Motor neuron (in vitro differentiated cells): ENCODE measurements around the gene DAND5. TPM values are rescaled to one million over a fixed set of nuclear protein-coding genes. Genes with fewer than 3 reads are reported as not detected.

ENCODE experiments used
- ATAC-seq, 8 experiments: fragments of 200-7000 bp; cut with Tn5 transposase; replicated peaks in 6 of 8; 2 replicates each; pipeline ENCODE4 v1.8.0; 2021; ENCODE audit warnings: mild to moderate bottlenecking in 8 of 8, moderate library complexity in 8 of 8
- H3K27ac ChIP-seq, 2 donors: fragments of 250-450 bp; sonication (Bioruptor Pico); 2 replicates each; pipeline ENCODE4 v1.9.0; 2021; ENCODE audit warnings: antibody characterized with exemption in 2 of 2, mild to moderate bottlenecking in 2 of 2, moderate library complexity in 1 of 2
- H3K4me1 ChIP-seq, 2 donors: fragments of 250-450 bp; sonication (Bioruptor Pico); replicated peaks in 1 of 2; 2 replicates each; pipeline ENCODE4 v1.6.1; 2021; ENCODE audit warnings: antibody characterized with exemption in 2 of 2, mild to moderate bottlenecking in 2 of 2, moderate library complexity in 1 of 2
- H3K4me3 ChIP-seq, 5 donors: fragments of 250-450 bp; sonication (Bioruptor Pico); 2 replicates each; pipeline ENCODE4 v1.9.0; 2021; ENCODE audit warnings: antibody characterized with exemption in 5 of 5, mild to moderate bottlenecking in 5 of 5, moderate library complexity in 4 of 5
- WGBS, 10 experiments: fragments of 450-650 bp; shearing (Covaris generic); methylation state at CpG; one replicate each; pipeline ENCODE4 v1.0.0; 2022; 5-methylcytosine and 5-hydroxymethylcytosine counted together
- in situ Hi-C, 9 experiments: fragments of 400-800 bp; cut with MboI; loops; one replicate each; pipeline ENCODE4 v1.15.0; 2021; ENCODE audit warnings: low sequenced_read_pairs in 9 of 9, low pct_unique_long_range_greater_than_20kb in 2 of 9; ENCODE audit not compliant: unreplicated experiment in 9 of 9
- total RNA-seq, 8 experiments: library from RNA; unstranded; fragments of 300-600 nt; gene quantifications; 2 replicates each; pipeline versions ENCODE4 v1.2.3 to v1.2.4, GENCODE V29; 2022

Gene DAND5
- total RNA-seq = under 1 TPM in 6 of 8 experiments, not detected in 2; 0.09 to 0.47 (median 0.31) TPM

GRCh38 chr19:12969292-12969988 lies at the start of gene DAND5:
TSS of gene DAND5 (plus strand) at chr19:12969576. CDS start at chr19:12969661, 85 bp downstream.
- Histone ChIP-seq H3K4me1 (peaks cover 0 to 4% of the 10 kb centered on the region in 2 donors), H3K27ac (no peak within 1 kb of the TSS), H3K4me3 (no peak within 1 kb of the TSS)
- in situ Hi-C loops = no loop called here
- no peak for ATAC-seq
- 0 to 67% (median 53%) methylated on average over 1 to 8 of the region's 14 CpGs; no CpG with 5 or more reads in 2 of the 10 experiments for WGBS, 10 experiments

GRCh38 chr19:12921047-12921446 lies 48.3 kb upstream of the DAND5 start:
- no peak overlapping the region for H3K27ac ChIP-seq
- H3K4me1 ChIP-seq = no peaks in the 10 kb centered on the region
- 10 to 100% (median 100%) methylated on average over 1 to 3 of the region's 3 CpGs; no CpG with 5 or more reads in 5 of the 10 experiments for WGBS, 10 experiments
- no peak overlapping the region for H3K4me3 ChIP-seq
- no peak for ATAC-seq
- in situ Hi-C loops = no loop called here

- no peak for ATAC-seq
- Histone ChIP-seq H3K27ac (no peak overlapping the region), H3K4me1 (no peaks in the 10 kb centered on the region), H3K4me3 (no peak overlapping the region)
- 92 to 100% (median 98%) methylated on average over 1 to 4 of the region's 4 CpGs; no CpG with 5 or more reads in 4 of the 10 experiments for WGBS, 10 experiments
- in situ Hi-C loops = no loop called here
These were observed 46.4 kb upstream of the DAND5 start for GRCh38 chr19:12922959-12923358.

GRCh38 chr19:12924621-12925310 lies 44.6 kb upstream of the DAND5 start:
- ATAC-seq = peak in 3 of 8 experiments; percentile 13 to 20 (median 18)
- 97 to 100% (median 100%) methylated on average over 1 to 7 of the region's 29 CpGs; no CpG with 5 or more reads in 5 of the 10 experiments for WGBS, 10 experiments
- Histone ChIP-seq H3K4me1 (no peaks in the 10 kb centered on the region), H3K27ac (no peak overlapping the region), H3K4me3 (no peak overlapping the region)
- in situ Hi-C loops = no loop called here

GRCh38 chr19:12930002-12930645 lies 39.3 kb upstream of the DAND5 start:
- Histone ChIP-seq H3K4me1 (peaks cover 9 to 12% of the 10 kb centered on the region in 2 donors), H3K27ac (no peak overlapping the region), H3K4me3 (no peak overlapping the region)
- in situ Hi-C loops = no loop called here
- ATAC-seq = no peak
- WGBS, 10 experiments = 90 to 100% (median 100%) methylated on average over 1 to 5 of the region's 19 CpGs; no CpG with 5 or more reads in 3 of the 10 experiments

GRCh38 chr19:12932392-12933286 lies 36.7 kb upstream of the DAND5 start:
- H3K27ac ChIP-seq = peak overlapping the region; percentile 96 to 98

GRCh38 chr19:12933287-12934072 lies 35.9 kb upstream of the DAND5 start, which contains the start of gene FARSA:
TSS of gene FARSA (minus strand) at chr19:12933711. CDS start at chr19:12933696, 15 bp downstream.
- 0 to 36% (median 3%) methylated on average over 4 to 18 of the region's 51 CpGs; no CpG with 5 or more reads in 4 of the 10 experiments for WGBS, 10 experiments
- Histone ChIP-seq H3K4me3 (peak within 1 kb of the TSS; percentile 78 to 100 (median 88)), H3K4me1 (peaks cover 17 to 20% of the 10 kb centered on the region in 2 donors), H3K27ac (peak within 1 kb of the TSS; percentile 96 to 98)
- in situ Hi-C loops = no loop called here
- peak; percentile 62 to 73 (median 68) for ATAC-seq

More at GRCh38 chr19:12932392-12933286, 36.7 kb upstream of the DAND5 start:
- no peak for ATAC-seq
- peaks cover 16 to 18% of the 10 kb centered on the region in 2 donors for H3K4me1 ChIP-seq
- WGBS, 10 experiments = 10 to 100% (median 33%) methylated on average over 1 to 7 of the region's 16 CpGs; no CpG with 5 or more reads in 1 of the 10 experiments
- H3K4me3 ChIP-seq = peak overlapping the region; percentile 78 to 100 (median 88)
- in situ Hi-C loops = no loop called here

GRCh38 chr19:12935071-12935470 lies 34.3 kb upstream of the DAND5 start:
- no peak for ATAC-seq
- H3K27ac ChIP-seq = no peak overlapping the region
- H3K4me1 ChIP-seq = peaks cover 23 to 27% of the 10 kb centered on the region in 2 donors
- no peak overlapping the region for H3K4me3 ChIP-seq
- in situ Hi-C loops = no loop called here
- WGBS, 10 experiments = 71 to 100% (median 90%) methylated on average over 1 to 2 of the region's 10 CpGs; no CpG with 5 or more reads in 5 of the 10 experiments

- Histone ChIP-seq H3K4me3 (no peak overlapping the region), H3K4me1 (peaks cover 28 to 34% of the 10 kb centered on the region in 2 donors), H3K27ac (no peak overlapping the region)
- 72 to 100% (median 90%) methylated on average over 1 to 5 of the region's 7 CpGs; no CpG with 5 or more reads in 2 of the 10 experiments for WGBS, 10 experiments
- no peak for ATAC-seq
- in situ Hi-C loops = no loop called here
These were observed 32.8 kb upstream of the DAND5 start for GRCh38 chr19:12936582-12936981.

GRCh38 chr19:12937093-12937926 lies 32.1 kb upstream of the DAND5 start:
- peak overlapping the region; percentile 43 to 99 (median 90) for H3K4me3 ChIP-seq
- peaks cover 28 to 29% of the 10 kb centered on the region in 2 donors for H3K4me1 ChIP-seq
- in situ Hi-C loops = no loop called here
- 0 to 84% (median 44%) methylated on average over 1 to 13 of the region's 23 CpGs; no CpG with 5 or more reads in 2 of the 10 experiments for WGBS, 10 experiments
- ATAC-seq = no peak
- H3K27ac ChIP-seq = peak overlapping the region; percentile 3 to 63
